CD4-positive, alpha-beta memory T cell (primary cell): ENCODE results near the gene C2CD2. TPM values are rescaled to one million over a fixed set of nuclear protein-coding genes. Genes with fewer than 3 reads are reported as not detected.
"Not testable (repeated sequence)": the region's sequence is repeated elsewhere in the genome, so short reads cannot be mapped to it uniquely, and the experiment has no call there.

Experiments used
- CTCF ChIA-PET: fragments of 350-600 bp; sonication (Branson Sonifier 250); formaldehyde crosslinking; loops from one replicate; lab custom pipeline; 2021; ENCODE audit warnings: inconsistent platforms; ENCODE audit not compliant: partially characterized antibody; lab: Charles Lee
- POLR2A ChIA-PET: fragments of 350-600 bp; sonication (Branson Sonifier 250); formaldehyde crosslinking; loops from one replicate; lab custom pipeline; 2021; ENCODE audit not compliant: partially characterized antibody; lab: Charles Lee
- DNase-seq, 5 donors: peaks; one replicate each; pipeline versions ENCODE4 v3.0.0 to v3.0.0-alpha.2; 2020 to 2022; ENCODE audit warnings: mixed read lengths in 1 of 5
- H3K27ac ChIP-seq: one replicate; pipeline ENCODE4 v1.7.0; 2013; ENCODE audit warnings: low read depth, low read length
- H3K27me3 ChIP-seq: 2 replicates; pipeline ENCODE4 v1.7.0; 2013; ENCODE audit warnings: mild to moderate bottlenecking, low read length, moderate library complexity; ENCODE audit not compliant: insufficient read depth
- H3K36me3 ChIP-seq: 2 replicates; pipeline ENCODE4 v1.7.0; 2013; ENCODE audit warnings: mild to moderate bottlenecking, low read length, moderate library complexity; ENCODE audit not compliant: insufficient read depth
- H3K4me1 ChIP-seq: 2 replicates; pipeline ENCODE4 v1.7.0; 2013; ENCODE audit warnings: mild to moderate bottlenecking, low read length, moderate library complexity; ENCODE audit not compliant: insufficient read depth
- H3K4me3 ChIP-seq, 2 donors: one replicate each; pipeline ENCODE4 v1.7.0; 2013; ENCODE audit warnings: low read length in 2 of 2, mild to moderate bottlenecking in 1 of 2
- H3K9me3 ChIP-seq, 2 donors: one replicate each; pipeline ENCODE4 v1.7.0; 2013; ENCODE audit warnings: low read length in 2 of 2, control low read depth in 1 of 2; ENCODE audit not compliant: control insufficient read depth in 1 of 2
- H3K27ac Mint-ChIP-seq, 7 donors: one replicate each; pipeline ENCODE4 v1.8.0; 2020 to 2021; ENCODE audit warnings: mixed read lengths in 7 of 7, mild to moderate bottlenecking in 6 of 7, inconsistent platforms in 3 of 7, moderate library complexity in 3 of 7
- H3K27me3 Mint-ChIP-seq, 2 donors: one replicate each; pipeline ENCODE4 v1.8.0; 2020 to 2021; ENCODE audit warnings: mixed read lengths in 2 of 2
- H3K36me3 Mint-ChIP-seq, 2 donors: one replicate each; pipeline ENCODE4 v1.8.0; 2020 to 2021; ENCODE audit warnings: mixed read lengths in 2 of 2, inconsistent platforms in 1 of 2, mild to moderate bottlenecking in 1 of 2
- H3K4me1 Mint-ChIP-seq, 4 donors: one replicate each; pipeline ENCODE4 v1.8.0; 2020 to 2021; ENCODE audit warnings: mixed read lengths in 4 of 4, mild to moderate bottlenecking in 1 of 4
- H3K4me3 Mint-ChIP-seq, 8 donors: one replicate each; pipeline ENCODE4 v1.8.0; 2020 to 2021; ENCODE audit warnings: mixed read lengths in 8 of 8, mild to moderate bottlenecking in 7 of 8, moderate library complexity in 6 of 8, inconsistent platforms in 3 of 8
- H3K9me3 Mint-ChIP-seq, 8 donors: one replicate each; pipeline ENCODE4 v1.8.0; 2020 to 2021; ENCODE audit warnings: mixed read lengths in 8 of 8, mild to moderate bottlenecking in 5 of 8, inconsistent platforms in 3 of 8, moderate library complexity in 1 of 8
- intact Hi-C: fragments of 100-400 bp; cut with micrococcal nuclease; formaldehyde crosslinking; loops from one replicate; pipeline ENCODE4 v1.15.1; 2023
- polyA plus RNA-seq, 2 donors: library from polyadenylated mRNA; unstranded; fragments of 300-500 nt; fragmentation: Illumina TruSeq; gene quantifications; one replicate each; pipeline ENCODE4 v1.2.3, GENCODE V29; 2021
- total RNA-seq, 2 experiments: library from RNA; stranded (reverse); gene quantifications; one replicate each; pipeline ENCODE4 v1.2.3, GENCODE V29; 2021

The C2CD2 gene
- total and polyA plus RNA-seq, 4 experiments from 2014 or later, result 1.9 to 11.0 (median 7.0) TPM

DNA sequence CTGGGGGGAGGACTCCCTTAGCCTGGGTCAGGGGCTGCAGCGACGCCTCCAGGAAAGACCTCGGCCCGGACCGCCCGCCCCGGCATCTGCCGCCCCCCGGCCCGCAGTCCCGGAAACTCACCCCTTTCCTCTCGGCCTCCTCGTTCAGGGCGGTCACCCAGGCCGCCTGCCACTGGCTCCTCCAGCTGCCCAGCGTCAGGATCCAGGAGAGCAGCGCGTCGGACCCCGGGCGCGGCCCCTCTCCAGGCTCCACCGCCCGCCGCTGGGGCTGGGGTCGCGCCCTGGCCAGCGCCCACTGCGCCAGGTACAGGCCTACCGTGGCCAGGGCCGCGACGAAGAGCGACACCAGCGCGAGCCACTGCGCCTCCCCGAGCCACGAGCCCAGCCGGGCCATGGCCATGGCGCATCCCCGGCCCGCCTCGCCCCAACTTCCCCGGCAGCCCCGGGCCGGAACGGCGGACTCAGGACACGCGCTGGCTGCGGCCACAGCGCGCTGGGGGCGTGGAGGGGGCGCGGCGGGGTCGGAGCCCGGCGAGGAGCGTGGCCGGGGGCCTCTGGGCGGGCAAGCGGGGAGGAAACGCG is 478 bp downstream of the C2CD2 start:
- no peak for DNase-seq
- Mint-ChIP-seq H3K4me3 (peak overlapping the region in 3 of 8 donors; percentile 26 to 54 (median 32)), H3K27me3 (peaks cover 11 to 26% of the 10 kb centered on the region in 2 donors), H3K9me3 (no peaks in the 10 kb centered on the region), H3K27ac (no peak overlapping the region), H3K36me3 (no peaks in the 10 kb centered on the region), H3K4me1 (peaks cover 3 to 16% (median 7%) of the 10 kb centered on the region in 4 donors)
- no peaks in the 10 kb centered on the region for H3K27me3 ChIP-seq
- no peak overlapping the region for H3K4me3 ChIP-seq
- ChIA-PET CTCF (no interaction called here), POLR2A (interaction anchor here (1.2 kb wide), 1 partner anchor 27 kb away, joined by 7 read pairs; no protein-coding TSS in a partner anchor)
- peaks cover 6% of the 10 kb centered on the region for H3K4me1 ChIP-seq
- no peaks in the 10 kb centered on the region for H3K9me3 ChIP-seq
- intact Hi-C loops, result no loop called here
- H3K27ac ChIP-seq, result no peak overlapping the region
- no peaks in the 10 kb centered on the region for H3K36me3 ChIP-seq

DNA sequence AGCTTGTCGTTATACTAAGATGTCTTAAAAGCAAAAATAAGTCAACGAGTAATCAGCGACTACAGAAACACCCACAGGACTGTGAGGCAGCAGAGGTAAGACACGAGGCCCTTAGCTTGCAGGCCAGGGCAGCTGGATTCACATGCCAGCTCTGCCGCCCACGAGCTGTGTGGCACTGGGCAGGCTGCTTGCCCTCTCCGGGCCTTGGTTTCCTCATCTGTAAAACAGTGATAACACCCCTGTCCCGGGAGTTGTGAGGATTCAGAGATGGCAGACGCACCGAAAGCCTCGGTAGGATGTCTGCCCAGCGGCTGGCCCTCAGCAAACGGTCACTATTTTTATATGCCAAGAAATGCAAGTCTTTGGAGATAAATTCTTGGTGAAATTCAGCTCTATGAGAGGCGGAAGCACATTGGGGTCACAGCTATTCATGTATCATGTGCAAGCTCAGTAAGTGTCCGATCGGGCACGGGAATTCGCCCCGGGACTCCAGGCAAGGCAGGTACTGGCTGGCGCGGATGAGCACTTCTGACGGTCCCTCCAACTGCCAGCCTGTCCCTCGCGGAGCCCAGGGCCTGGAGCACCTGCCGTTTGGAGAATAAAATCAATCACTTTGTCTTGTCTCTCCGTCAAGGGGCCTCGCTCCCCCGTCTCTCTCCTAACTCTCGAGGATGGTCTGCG is 1.1 kb downstream of the C2CD2 start:
- CTCF ChIA-PET, result interaction anchor here (0.9 kb wide), 1 partner anchor 26 kb away, joined by 3 read pairs; no protein-coding TSS in a partner anchor

DNA sequence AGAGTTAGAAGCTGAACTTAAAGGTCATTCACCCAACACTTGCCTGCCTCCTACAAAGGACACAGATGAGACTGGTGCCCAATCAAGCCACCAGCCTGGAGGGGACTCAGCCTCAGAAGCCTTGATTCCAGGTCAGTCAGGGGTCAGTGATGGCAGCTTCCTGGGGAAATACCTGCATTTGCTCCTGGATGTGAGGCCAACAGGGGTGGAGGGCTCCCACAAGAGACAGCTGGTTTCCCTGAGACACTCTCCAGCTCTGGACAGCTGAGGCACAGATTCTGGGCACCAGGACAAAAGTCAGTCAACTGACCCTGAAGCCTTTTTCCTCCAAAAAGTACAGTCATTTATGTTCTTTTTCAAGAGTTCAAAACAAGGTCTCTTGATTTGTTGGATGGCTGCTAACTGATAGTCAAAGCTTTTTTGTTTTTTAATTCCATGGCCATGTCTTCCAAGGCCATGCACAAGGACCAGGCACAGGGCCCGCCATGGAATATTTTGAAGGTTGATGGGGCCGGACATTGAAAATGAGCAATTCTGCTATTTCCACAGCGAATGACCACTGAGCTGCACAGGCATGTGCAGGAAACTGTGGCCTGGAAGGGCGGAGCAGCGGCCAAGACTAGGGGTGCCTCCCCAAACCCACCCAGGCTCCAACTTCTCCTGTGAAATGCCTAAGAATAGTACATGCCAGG is 1.8 kb downstream of the C2CD2 start:
- ChIA-PET POLR2A (interaction anchor here (1.2 kb wide), 1 partner anchor 26 kb away, joined by 7 read pairs; no protein-coding TSS in a partner anchor), CTCF (interaction anchor here (0.9 kb wide), 1 partner anchor 25 kb away, joined by 3 read pairs; no protein-coding TSS in a partner anchor)
- Mint-ChIP-seq H3K4me3 (peak overlapping the region; percentile 26 to 68 (median 54)), H3K27me3 (peaks cover 10 to 25% of the 10 kb centered on the region in 2 donors), H3K4me1 (peaks cover 3 to 16% (median 7%) of the 10 kb centered on the region in 4 donors), H3K27ac (no peak overlapping the region), H3K9me3 (no peaks in the 10 kb centered on the region), H3K36me3 (no peaks in the 10 kb centered on the region)
- Histone ChIP-seq H3K4me3 (no peak overlapping the region), H3K36me3 (no peaks in the 10 kb centered on the region), H3K4me1 (peaks cover 6% of the 10 kb centered on the region), H3K9me3 (no peaks in the 10 kb centered on the region), H3K27ac (no peak overlapping the region), H3K27me3 (no peaks in the 10 kb centered on the region)
- no peak for DNase-seq
- intact Hi-C loops, result no loop called here

More for the DNA sequence above, 1.1 kb downstream of the C2CD2 start:
- no peaks in the 10 kb centered on the region for H3K9me3 ChIP-seq
- peaks cover 6% of the 10 kb centered on the region for H3K4me1 ChIP-seq
- POLR2A ChIA-PET, result interaction anchor here (1.2 kb wide), 1 partner anchor 26 kb away, joined by 7 read pairs; no protein-coding TSS in a partner anchor
- no peak for DNase-seq
- H3K27me3 ChIP-seq, result no peaks in the 10 kb centered on the region
- Mint-ChIP-seq H3K36me3 (no peaks in the 10 kb centered on the region), H3K27me3 (peaks cover 11 to 26% of the 10 kb centered on the region in 2 donors), H3K4me3 (peak overlapping the region; percentile 26 to 68 (median 54)), H3K27ac (no peak overlapping the region), H3K4me1 (peaks cover 3 to 16% (median 7%) of the 10 kb centered on the region in 4 donors), H3K9me3 (no peaks in the 10 kb centered on the region)
- H3K27ac ChIP-seq, result no peak overlapping the region
- H3K36me3 ChIP-seq, result no peaks in the 10 kb centered on the region
- H3K4me3 ChIP-seq, result no peak overlapping the region
- intact Hi-C loops, result no loop called here

DNA sequence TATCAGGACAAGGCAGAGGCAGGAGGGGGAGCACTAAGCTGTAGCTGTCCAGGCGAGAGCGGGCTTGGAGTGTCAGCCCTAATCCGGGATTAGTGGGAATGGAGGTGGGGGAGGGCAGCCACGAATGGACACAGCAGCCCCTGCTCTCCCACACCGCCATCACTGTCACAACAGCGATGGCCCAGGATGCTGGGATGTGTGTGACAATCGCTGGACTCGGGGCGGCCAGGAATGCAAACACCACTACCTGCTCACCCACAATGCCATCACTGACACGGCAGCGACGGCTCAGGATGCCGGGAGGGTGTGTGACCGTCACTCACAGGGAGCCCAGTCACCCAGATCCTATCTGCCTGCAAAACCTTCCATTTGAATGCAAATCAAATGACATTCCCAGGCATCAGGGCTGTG is 2.9 kb downstream of the C2CD2 start:
- POLR2A ChIA-PET, result no interaction called here
- H3K36me3 ChIP-seq, result no peaks in the 10 kb centered on the region
- H3K9me3 ChIP-seq, result no peaks in the 10 kb centered on the region
- peaks cover 9 to 23% of the 10 kb centered on the region in 2 donors for H3K27me3 Mint-ChIP-seq
- intact Hi-C loops, result no loop called here
- H3K27ac Mint-ChIP-seq, result no peak overlapping the region
- no peak overlapping the region for H3K4me3 ChIP-seq
- no peak for DNase-seq
- H3K27ac ChIP-seq, result no peak overlapping the region
- CTCF ChIA-PET, result no interaction called here
- no peaks in the 10 kb centered on the region for H3K27me3 ChIP-seq
- H3K9me3 Mint-ChIP-seq, result no peaks in the 10 kb centered on the region
- no peaks in the 10 kb centered on the region for H3K36me3 Mint-ChIP-seq
- H3K4me1 Mint-ChIP-seq, result peaks cover 3 to 16% (median 7%) of the 10 kb centered on the region in 4 donors
- H3K4me3 Mint-ChIP-seq, result no peak overlapping the region
- H3K4me1 ChIP-seq, result peaks cover 6% of the 10 kb centered on the region

DNA sequence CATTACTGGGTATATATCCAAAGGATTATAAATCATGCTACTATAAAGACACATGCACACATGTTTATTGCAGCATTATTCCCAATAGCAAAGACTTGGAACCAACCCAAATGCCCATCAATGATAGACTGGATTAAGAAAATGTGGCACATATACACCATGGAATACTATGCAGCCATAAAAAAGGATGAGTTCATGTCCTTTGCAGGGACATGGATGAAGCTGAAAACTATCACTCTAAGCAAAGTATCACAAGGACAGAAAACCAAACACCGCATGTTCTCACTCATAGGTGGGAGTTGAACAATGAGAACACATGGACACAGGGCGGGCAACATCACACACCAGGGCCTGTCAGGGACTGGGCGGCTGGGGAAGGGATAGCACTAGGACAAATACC is 4.2 kb downstream of the C2CD2 start:
- H3K9me3 ChIP-seq, POLR2A ChIA-PET, H3K4me3 Mint-ChIP-seq, H3K4me3 ChIP-seq, DNase-seq, intact Hi-C loops, H3K36me3 Mint-ChIP-seq, H3K27me3 ChIP-seq, H3K27ac Mint-ChIP-seq, H3K9me3 Mint-ChIP-seq, H3K36me3 ChIP-seq, H3K27ac ChIP-seq, H3K4me1 ChIP-seq, CTCF ChIA-PET: not testable (repeated sequence)
- peaks cover 3 to 14% (median 7%) of the 10 kb centered on the region in 4 donors for H3K4me1 Mint-ChIP-seq
- peaks cover 4 to 18% of the 10 kb centered on the region in 2 donors for H3K27me3 Mint-ChIP-seq

DNA sequence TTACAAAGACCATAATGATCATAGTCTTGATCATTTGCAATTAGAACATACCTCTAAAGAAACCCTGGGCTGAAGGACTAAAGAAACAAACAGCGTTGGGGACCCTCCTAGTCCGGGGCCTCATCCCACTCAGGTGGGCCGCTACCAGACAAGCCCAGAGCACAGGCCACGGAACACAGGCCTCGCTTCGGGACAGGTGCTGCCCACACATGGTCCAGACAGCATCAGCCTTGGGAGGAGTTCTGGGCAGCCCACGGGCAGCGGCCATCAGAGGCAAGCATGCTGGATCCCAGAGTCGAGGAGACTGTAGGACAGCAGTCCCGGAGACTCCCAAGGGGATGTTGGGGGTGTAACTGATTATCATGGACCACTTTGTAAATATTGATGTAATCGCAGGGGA is 4.9 kb downstream of the C2CD2 start:
- Mint-ChIP-seq H3K4me1 (peaks cover 0 to 9% (median 7%) of the 10 kb centered on the region in 4 donors), H3K9me3 (no peaks in the 10 kb centered on the region), H3K27ac (no peak overlapping the region), H3K36me3 (no peaks in the 10 kb centered on the region), H3K4me3 (no peak overlapping the region), H3K27me3 (peaks cover 4 to 14% of the 10 kb centered on the region in 2 donors)
- ChIA-PET CTCF (interaction anchor here (0.6 kb wide), 1 partner anchor 277 kb away, joined by 4 read pairs; no protein-coding TSS in a partner anchor), POLR2A (no interaction called here)
- no peak overlapping the region for H3K4me3 ChIP-seq
- no peaks in the 10 kb centered on the region for H3K27me3 ChIP-seq
- H3K36me3 ChIP-seq, result no peaks in the 10 kb centered on the region
- no peak overlapping the region for H3K27ac ChIP-seq
- H3K4me1 ChIP-seq, result no peaks in the 10 kb centered on the region
- no peaks in the 10 kb centered on the region for H3K9me3 ChIP-seq
- intact Hi-C loops, result no loop called here
- no peak for DNase-seq
